ENCODE data around the gene ELOVL6.
"Not testable (repeated sequence)": the region's sequence is repeated elsewhere in the genome, so short reads cannot be mapped to it uniquely, and the experiment has no call there.

The ELOVL6 gene

GRCh38 chr4:110119337-110119736 is 79.1 kb downstream of the ELOVL6 start:
- DNase-seq, result no peak

DNA sequence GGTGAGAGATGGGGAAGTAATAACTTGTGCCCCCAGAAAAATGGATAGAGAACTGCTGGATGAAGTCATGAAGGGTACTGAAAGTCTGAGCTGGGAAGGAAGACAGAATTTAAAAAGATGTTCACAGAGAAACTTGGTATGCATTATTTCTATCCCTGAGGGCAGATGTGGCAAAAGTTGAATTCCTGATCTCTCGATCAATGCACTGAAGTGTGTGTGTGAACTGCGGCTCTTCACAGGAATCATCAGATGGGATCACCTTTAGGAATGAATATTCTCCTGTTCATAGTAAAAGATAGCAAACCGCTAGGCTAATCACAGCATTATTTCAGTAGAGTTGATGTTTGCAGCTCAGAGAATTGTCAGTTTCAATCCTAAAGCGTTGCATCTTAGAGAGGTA is 86.4 kb downstream of the ELOVL6 start:
- no peak for DNase-seq

- no peak for DNase-seq
Measured at GRCh38 chr4:110109455-110109854, 89.0 kb downstream of the ELOVL6 start.

- DNase-seq, result no peak
Measured at GRCh38 chr4:110108960-110109359, 89.5 kb downstream of the ELOVL6 start.

DNA sequence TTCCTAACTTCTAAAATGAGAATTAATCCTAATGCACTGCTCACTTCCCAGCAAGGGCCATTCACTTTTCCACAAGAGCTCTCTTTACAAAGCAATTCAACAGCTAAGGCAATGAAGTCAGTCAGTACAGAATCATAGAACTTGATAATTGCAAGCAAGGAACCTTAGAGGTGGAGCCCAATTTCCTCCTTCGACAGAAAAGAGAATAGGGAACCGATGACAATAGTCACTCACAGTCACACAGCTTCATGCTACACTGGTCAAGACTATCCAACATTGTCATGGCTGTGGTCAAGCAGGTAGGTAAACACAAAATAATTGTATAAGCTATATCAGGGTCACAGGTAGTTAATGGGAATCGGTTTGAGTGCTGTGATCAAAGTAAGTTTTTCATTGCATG is 90.0 kb downstream of the ELOVL6 start:
- DNase-seq, result no peak

DNA sequence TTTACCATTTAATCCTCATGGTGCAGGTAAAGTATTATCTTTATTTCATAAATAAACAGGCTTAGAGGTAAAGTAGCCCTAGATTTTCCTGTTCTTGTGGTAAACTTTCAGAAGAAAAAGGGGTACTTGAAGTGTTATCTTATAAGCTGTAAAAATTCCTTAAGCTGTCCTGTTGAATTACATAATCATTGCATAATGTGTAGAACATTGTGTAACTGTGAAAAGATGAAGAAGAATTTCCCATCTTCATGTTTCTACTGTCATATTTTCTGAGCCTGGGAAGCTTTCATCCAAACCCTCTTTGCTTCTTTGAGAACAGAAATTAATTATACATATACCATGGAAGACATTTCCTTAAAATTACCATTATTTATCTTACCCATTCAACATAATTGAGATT is 90.5 kb downstream of the ELOVL6 start:
- no peak for DNase-seq

DNA sequence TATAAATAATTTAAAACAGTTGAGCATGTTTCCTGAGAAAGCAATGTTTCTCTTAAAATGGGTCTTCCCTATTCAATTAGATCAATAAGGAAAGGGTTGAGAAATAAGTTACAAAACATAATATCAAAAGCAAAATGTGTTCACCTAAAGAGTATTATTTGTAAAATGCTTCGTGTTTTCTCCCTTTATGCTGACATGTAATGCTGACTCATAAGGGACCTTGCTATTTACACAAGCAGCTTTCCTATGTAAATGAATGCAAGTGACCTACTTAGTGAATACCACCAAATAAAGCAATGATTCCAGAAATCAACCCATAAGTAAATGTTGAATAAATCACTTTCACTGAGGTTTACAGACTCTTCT is 91.5 kb downstream of the ELOVL6 start:
- DNase-seq, result no peak

DNA sequence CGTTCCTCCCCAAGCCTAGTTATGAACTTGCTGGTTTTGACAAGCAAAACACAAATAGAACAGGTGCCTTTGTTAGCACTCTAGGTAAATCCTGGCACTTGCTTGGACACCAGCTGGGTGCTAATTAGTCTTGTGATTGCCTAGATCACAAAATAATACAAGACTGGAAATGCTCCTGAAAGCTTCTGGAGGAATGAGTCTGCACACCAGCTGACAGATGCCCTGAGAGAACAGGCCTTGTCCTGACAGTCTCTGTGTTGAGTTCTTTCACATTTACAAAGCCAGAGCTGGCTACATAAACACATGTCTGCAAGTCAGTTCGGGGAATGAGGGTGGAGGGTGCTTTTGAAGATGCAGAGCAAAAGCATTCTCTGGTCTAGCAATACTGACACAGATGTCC is 93.8 kb downstream of the ELOVL6 start:
- DNase-seq, result no peak

- no peak for DNase-seq
Measured at GRCh38 chr4:110099638-110100037, 98.8 kb downstream of the ELOVL6 start.

DNA sequence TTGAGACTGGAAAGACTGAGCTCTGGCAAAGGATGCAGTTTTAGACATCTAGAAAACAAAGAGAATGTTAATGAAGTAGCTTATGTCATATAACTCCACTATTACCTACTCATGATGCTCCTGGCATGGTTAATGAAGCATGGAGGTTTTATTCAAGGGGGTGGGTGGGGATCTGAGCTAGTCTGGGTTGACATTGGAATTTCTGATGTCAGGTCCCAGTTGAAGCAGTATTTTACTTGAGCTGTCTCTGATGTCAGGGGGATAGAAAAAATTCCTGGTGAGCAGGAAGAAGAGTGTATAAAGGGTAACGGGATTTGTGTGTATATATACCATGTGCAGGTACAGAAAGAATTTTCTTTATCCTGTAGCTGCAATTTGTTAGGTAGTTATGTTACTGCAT is 102.0 kb downstream of the ELOVL6 start:
- no peak for DNase-seq

- no peak for DNase-seq
Measured at GRCh38 chr4:110092646-110093045, 105.8 kb downstream of the ELOVL6 start.

- DNase-seq, result no peak
Measured at GRCh38 chr4:110091434-110092140, 106.8 kb downstream of the ELOVL6 start.

GRCh38 chr4:110088670-110089069 is 109.7 kb downstream of the ELOVL6 start:
- DNase-seq, result no peak

DNA sequence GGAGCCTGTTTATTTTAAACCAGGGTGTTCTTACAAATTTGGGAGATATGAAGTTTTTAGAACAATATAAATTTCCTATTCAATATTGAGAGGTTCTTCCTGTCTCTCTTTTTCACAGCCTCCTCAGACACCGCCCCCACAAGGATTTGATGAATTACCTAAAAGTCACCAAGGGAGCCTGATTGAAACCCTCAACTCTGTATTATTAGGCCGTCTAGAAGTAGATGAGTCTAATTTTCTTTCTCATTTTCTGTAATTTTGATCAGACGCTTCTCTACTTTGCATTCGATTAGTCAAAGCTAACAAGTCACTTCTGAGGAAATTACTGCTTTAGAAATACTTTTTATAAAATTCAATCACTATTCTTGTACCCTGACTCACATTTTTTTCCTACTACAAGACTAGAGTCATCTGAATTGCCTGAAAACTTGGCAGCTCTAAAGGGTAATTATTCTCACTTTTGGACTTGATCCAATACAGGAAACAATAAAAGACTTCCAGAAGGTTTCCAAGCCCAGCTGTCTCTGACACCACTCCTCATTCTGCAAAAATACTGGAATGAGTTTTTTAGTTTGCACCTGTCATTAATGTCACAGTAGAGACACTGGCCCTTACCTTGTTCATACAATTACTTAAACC is 111.2 kb downstream of the ELOVL6 start:
- DNase-seq, result no peak

DNA sequence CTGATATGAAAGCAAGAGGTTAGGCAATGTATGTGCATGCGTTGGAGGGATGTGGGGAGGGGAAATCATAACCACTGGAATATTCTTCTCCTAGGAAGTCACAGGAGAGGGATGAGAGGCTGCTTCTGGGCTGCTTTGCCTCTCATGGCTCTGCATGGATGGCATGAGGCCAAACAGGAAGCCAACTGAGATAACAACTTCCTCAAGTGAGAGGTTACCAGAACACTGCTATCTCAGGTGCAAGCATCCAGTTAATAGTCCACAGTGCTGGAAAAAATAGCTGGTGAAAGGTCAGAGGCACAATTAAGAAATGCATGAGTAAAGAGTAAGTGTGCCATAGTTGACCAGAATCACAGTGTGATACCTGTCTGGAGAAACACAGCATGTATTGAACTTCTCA is 113.3 kb downstream of the ELOVL6 start:
- no peak for DNase-seq

GRCh38 chr4:110084154-110084553 is 114.3 kb downstream of the ELOVL6 start:
- DNase-seq, result no peak

DNA sequence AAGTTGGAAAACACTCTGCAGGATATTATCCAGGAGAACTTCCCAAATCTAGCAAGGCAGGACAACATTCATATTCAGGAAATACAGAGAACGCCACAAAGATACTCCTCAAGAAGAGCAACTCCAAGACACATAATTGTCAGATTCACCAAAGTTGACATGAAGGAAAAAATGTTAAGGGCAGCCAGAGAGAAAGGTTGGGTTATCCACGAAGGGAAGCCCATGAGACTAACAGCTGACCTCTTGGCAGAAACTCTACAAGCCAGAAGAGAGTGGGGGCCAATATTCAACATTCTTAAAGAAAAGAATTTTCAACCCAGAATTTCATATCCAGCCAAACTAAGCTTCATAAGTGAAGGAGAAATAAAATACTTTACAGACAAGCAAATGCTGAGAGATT is 120.3 kb downstream of the ELOVL6 start:
- DNase-seq, result not testable (repeated sequence)

DNA sequence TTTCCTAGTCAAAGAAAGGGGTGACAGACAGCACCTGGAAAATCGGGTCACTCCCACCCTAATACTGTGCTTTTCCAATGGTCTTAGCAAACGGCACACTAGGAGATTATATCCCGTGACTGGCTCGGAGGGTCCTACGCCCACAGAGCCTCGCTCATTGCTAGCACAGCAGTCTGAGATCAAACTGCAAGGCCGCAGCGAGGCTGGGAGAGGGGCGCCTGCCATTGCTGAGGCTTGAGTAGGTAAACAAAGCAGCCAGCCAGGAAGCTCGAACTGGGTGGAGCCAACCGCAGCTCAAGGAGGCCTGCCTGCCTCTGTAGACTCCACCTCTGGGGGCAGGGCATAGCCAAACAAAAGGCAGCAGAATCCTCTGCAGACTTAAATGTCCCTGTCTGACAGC is 121.6 kb downstream of the ELOVL6 start:
- DNase-seq, result not testable (repeated sequence)

DNA sequence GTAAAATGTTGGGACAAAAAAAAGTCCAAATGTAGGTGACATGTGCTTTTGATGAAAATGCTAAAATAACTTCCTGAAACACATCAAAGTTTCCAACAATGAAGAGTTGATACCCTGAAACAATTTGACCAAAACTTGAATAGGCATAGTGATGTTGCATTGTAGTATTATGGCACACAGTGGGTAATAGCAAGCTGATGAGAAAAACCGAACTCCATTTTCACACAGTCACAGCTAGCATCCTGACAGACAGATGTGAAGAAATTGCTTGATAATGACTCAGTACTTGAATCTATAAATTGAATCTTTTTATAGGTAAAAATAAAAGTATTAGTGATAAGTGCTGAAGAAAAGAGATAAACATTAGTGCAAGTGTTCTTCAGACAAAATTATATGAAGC is 122.5 kb downstream of the ELOVL6 start:
- no peak for DNase-seq

- no peak for DNase-seq
Measured at GRCh38 chr4:110075083-110075738, 123.2 kb downstream of the ELOVL6 start.

DNA sequence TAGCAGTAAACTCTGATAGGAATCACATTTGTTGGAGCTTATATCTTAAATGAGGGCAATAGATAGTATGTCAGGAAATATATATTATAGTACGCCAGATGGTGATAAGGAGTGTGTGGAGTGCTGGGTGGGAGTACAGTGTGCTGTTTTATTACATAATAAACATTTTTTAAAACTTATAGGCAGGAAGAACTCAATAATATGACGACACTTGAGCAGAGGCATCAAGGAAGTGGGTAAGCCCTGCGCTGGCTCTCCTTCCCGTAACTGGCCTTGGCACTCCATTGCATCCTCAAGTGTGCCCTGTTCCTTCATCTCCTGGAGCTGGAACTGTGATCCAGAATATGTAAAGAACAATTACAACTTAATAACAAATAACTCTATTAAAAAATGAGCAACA is 123.8 kb downstream of the ELOVL6 start:
- DNase-seq, result no peak

DNA sequence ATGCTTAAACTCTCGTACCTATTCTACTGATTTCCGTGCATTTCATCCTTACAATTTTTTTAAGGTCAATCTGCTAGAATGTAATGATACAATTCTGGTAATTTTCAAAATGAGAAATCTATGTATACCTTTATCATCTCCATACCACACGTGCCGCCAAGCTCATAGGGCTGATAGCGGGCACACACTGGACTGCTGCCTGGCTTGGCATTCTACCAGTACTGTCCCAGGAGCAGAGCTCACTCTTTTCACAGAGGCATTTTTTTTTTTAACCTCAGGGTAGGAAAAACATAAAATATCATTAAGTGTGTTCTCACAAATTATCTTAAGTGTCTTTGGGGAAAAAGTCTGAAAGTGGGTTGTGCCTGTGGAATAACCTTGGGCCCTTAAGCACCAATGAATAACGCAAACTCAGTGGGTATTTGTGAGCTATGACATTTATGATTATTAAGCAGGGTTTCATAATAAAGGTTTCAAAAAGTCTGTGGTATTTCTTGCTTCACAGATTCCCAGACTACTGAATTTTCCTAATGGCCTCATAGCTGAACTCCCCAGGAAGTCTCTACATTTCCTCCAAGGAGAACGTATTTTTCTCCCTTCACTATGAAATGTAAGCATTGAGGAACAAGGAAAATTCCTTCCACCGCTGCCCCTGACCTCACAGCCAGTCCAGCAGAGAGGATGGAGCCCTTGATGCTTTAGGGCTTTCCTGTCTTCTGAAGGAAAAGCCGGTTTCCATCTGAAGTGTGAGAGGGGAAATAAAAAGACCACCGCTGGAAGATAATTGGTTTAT is 125.2 kb downstream of the ELOVL6 start:
- DNase-seq, result no peak

DNA sequence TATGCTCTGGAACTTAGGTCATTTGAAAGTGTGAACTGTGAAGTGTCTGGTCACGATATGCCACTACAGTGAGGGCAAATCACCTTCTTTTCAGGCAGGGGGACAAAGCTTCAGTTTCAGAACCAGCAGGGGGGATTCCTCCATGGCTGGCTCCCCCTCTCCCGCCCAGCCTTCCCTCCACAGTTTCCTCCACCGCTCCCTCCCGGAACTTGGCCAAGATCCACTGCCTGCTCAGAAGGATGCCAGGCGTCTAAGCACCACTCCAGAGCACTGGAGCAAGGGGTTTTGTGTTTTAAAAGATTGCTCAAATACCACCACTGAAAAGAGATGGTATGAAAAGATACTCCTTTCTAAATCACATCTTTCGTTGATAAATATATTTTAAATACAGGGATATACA is 126.9 kb downstream of the ELOVL6 start:
- DNase-seq, result no peak

GRCh38 chr4:110068248-110068647 is 130.2 kb downstream of the ELOVL6 start:
- DNase-seq, result no peak
